ENCODE data around the gene PNMA6E. TPM values are rescaled to one million over a fixed set of nuclear protein-coding genes. Genes with fewer than 3 reads are reported as not detected.

PNMA6E gene
- total RNA-seq, 5 donors from 2014 or later (not counting 1 experiment from before 2014, with no cell fraction given), result not detected

- WGBS (ENCODE audit: insufficient coverage), result no CpG with 5 or more reads among the region's 3 CpGs
- Mint-ChIP-seq H3K4me1 (peaks cover 0 to 1% (median 0%) of the 10 kb centered on the region in 3 donors), H3K9me3 (no peaks in the 10 kb centered on the region), H3K27ac (no peak overlapping the region), H3K4me3 (no peak overlapping the region), H3K36me3 (no peaks in the 10 kb centered on the region), H3K27me3 (peaks cover 6 to 16% of the 10 kb centered on the region in 2 donors)
- DNase-seq (no peak), ATAC-seq (replicated peaks in 1 of 4) (no peak)
- ChIA-PET POLR2A (no interaction called here), CTCF (no interaction called here)
- Histone ChIP-seq H3K4me1 (ENCODE audit: control insufficient read depth in 1 of 2, extremely low read depth in 1 of 2, insufficient read depth in 2 of 2, low read length in 2 of 2) (no peaks in the 10 kb centered on the region), H3K9me3 (no peaks in the 10 kb centered on the region), H3K4me3 (ENCODE audit: control insufficient read depth in 1 of 2, extremely low read depth in 1 of 2, low read length in 1 of 2) (no peak overlapping the region), H3K27ac (ENCODE audit: low read length) (no peak overlapping the region), H3K27me3 (replicated peaks in 1 of 2; ENCODE audit: control insufficient read depth in 2 of 2, extremely low read depth in 1 of 2, insufficient read depth in 2 of 2, low read length in 1 of 2) (no peaks in the 10 kb centered on the region), H3K36me3 (ENCODE audit: control insufficient read depth in 2 of 2, extremely low read depth in 1 of 2, insufficient read depth in 1 of 2, low read length in 1 of 2) (no peaks in the 10 kb centered on the region)
Measured at GRCh38 chrX:153366119-153366518, 35.0 kb downstream of the PNMA6E start.

- DNase-seq (no peak), ATAC-seq (replicated peaks in 1 of 4) (no peak)
- Mint-ChIP-seq H3K27ac (no peak overlapping the region), H3K36me3 (no peaks in the 10 kb centered on the region), H3K27me3 (peaks cover 5 to 16% of the 10 kb centered on the region in 2 donors), H3K4me3 (no peak overlapping the region), H3K4me1 (peaks cover 0 to 1% (median 0%) of the 10 kb centered on the region in 3 donors), H3K9me3 (no peaks in the 10 kb centered on the region)
- ChIA-PET CTCF (interaction anchor here in 1 of 2 donors (0.5 kb wide), 1 partner anchor 1513 kb away, joined by 7 read pairs; no protein-coding TSS in a partner anchor), POLR2A (no interaction called here)
- Histone ChIP-seq H3K36me3 (ENCODE audit: control insufficient read depth in 2 of 2, extremely low read depth in 1 of 2, insufficient read depth in 1 of 2, low read length in 1 of 2) (no peaks in the 10 kb centered on the region), H3K4me3 (ENCODE audit: control insufficient read depth in 1 of 2, extremely low read depth in 1 of 2, low read length in 1 of 2) (no peak overlapping the region), H3K4me1 (ENCODE audit: control insufficient read depth in 1 of 2, extremely low read depth in 1 of 2, insufficient read depth in 2 of 2, low read length in 2 of 2) (no peaks in the 10 kb centered on the region), H3K27ac (ENCODE audit: low read length) (no peak overlapping the region), H3K9me3 (no peaks in the 10 kb centered on the region), H3K27me3 (replicated peaks in 1 of 2; ENCODE audit: control insufficient read depth in 2 of 2, extremely low read depth in 1 of 2, insufficient read depth in 2 of 2, low read length in 1 of 2) (no peaks in the 10 kb centered on the region)
- no CpG with 5 or more reads among the region's 4 CpGs for WGBS (ENCODE audit: insufficient coverage)
Measured at GRCh38 chrX:153365670-153366069, 35.5 kb downstream of the PNMA6E start.

GRCh38 chrX:153361781-153362397 lies 39.3 kb downstream of the PNMA6E start:
- WGBS (ENCODE audit: insufficient coverage), result no CpG with 5 or more reads among the region's 2 CpGs
- POLR2A ChIA-PET, result no interaction called here
- Mint-ChIP-seq H3K36me3 (no peaks in the 10 kb centered on the region), H3K27ac (no peak overlapping the region), H3K9me3 (peaks cover 0 to 5% (median 2%) of the 10 kb centered on the region in 3 donors), H3K4me3 (no peak overlapping the region), H3K4me1 (no peaks in the 10 kb centered on the region), H3K27me3 (peaks cover 0 to 7% of the 10 kb centered on the region in 2 donors)
- ATAC-seq (replicated peaks in 1 of 4) (no peak), DNase-seq (no peak)
- Histone ChIP-seq H3K36me3 (ENCODE audit: control insufficient read depth in 2 of 2, extremely low read depth in 1 of 2, insufficient read depth in 1 of 2, low read length in 1 of 2) (no peaks in the 10 kb centered on the region), H3K27me3 (replicated peaks in 1 of 2; ENCODE audit: control insufficient read depth in 2 of 2, extremely low read depth in 1 of 2, insufficient read depth in 2 of 2, low read length in 1 of 2) (no peaks in the 10 kb centered on the region), H3K27ac (ENCODE audit: low read length) (no peak overlapping the region), H3K4me1 (ENCODE audit: control insufficient read depth in 1 of 2, extremely low read depth in 1 of 2, insufficient read depth in 2 of 2, low read length in 2 of 2) (no peaks in the 10 kb centered on the region), H3K9me3 (no peaks in the 10 kb centered on the region), H3K4me3 (ENCODE audit: control insufficient read depth in 1 of 2, extremely low read depth in 1 of 2, low read length in 1 of 2) (no peak overlapping the region)
- CTCF ChIA-PET, result no interaction called here

DNA sequence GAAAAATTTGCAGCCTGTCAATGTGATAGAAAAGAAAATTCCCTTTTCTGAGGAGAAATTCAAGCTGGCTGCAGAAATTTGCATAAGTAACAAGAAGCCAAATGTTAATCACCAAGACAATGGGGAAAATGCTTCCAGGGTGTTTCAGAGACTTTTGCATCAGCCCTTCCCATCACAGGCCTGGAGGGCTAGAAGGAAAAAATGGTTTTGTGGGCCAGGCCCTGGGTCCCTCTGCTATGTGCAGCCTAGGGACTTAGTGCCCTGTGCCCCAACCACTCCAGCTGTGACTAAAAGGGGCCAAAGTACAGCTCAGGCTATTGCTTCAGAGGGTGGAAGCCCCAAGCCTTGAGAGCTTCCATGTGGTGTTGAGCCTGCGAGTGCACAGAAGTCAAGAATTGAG lies 43.3 kb downstream of the PNMA6E start:
- H3K27ac Mint-ChIP-seq, result no peak overlapping the region
- H3K4me3 Mint-ChIP-seq, result no peak overlapping the region
- H3K9me3 Mint-ChIP-seq, result peaks cover 0 to 5% (median 2%) of the 10 kb centered on the region in 3 donors
- ChIA-PET CTCF (no interaction called here), POLR2A (no interaction called here)
- H3K27me3 ChIP-seq (replicated peaks in 1 of 2; ENCODE audit: control insufficient read depth in 2 of 2, extremely low read depth in 1 of 2, insufficient read depth in 2 of 2, low read length in 1 of 2), result no peaks in the 10 kb centered on the region
- no peak for DNase-seq
- H3K4me1 ChIP-seq (ENCODE audit: control insufficient read depth in 1 of 2, extremely low read depth in 1 of 2, insufficient read depth in 2 of 2, low read length in 2 of 2), result no peaks in the 10 kb centered on the region
- no peaks in the 10 kb centered on the region for H3K36me3 ChIP-seq (ENCODE audit: control insufficient read depth in 2 of 2, extremely low read depth in 1 of 2, insufficient read depth in 1 of 2, low read length in 1 of 2)
- H3K4me3 ChIP-seq (ENCODE audit: control insufficient read depth in 1 of 2, extremely low read depth in 1 of 2, low read length in 1 of 2), result no peak overlapping the region
- no peak overlapping the region for H3K27ac ChIP-seq (ENCODE audit: low read length)
- no CpG with 5 or more reads among the region's 1 CpG for WGBS (ENCODE audit: insufficient coverage)
- H3K27me3 Mint-ChIP-seq, result peaks cover 0 to 13% of the 10 kb centered on the region in 2 donors
- no peaks in the 10 kb centered on the region for H3K4me1 Mint-ChIP-seq
- no peaks in the 10 kb centered on the region for H3K36me3 Mint-ChIP-seq
- ATAC-seq (replicated peaks in 1 of 4), result no peak
- no peaks in the 10 kb centered on the region for H3K9me3 ChIP-seq

DNA sequence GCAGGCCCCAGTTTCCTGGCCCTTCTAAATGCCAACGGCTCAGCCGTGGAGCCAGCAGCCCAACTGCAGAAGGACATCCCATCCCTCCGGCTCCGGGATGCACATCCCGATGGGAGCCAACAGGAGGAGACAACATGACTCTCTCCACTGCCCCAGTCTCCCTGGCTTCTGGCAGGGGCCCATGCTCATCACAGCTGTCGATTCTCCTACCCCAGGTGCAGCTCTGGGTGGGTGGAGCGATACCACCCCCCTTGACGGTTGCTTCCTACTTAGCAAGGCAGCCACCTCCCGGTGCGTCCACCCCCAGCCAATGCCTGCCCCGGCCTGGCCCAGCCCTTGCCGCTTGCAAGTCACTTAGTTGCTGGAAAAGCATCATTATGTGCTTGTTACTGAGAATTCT lies 47.7 kb downstream of the PNMA6E start:
- H3K4me1 Mint-ChIP-seq, result peaks cover 0 to 6% (median 0%) of the 10 kb centered on the region in 3 donors
- no peak overlapping the region for H3K27ac ChIP-seq (ENCODE audit: low read length)
- DNase-seq (no peak), ATAC-seq (replicated peaks in 1 of 4) (no peak)
- H3K9me3 ChIP-seq, result no peaks in the 10 kb centered on the region
- peaks cover 0 to 4% of the 10 kb centered on the region in 2 donors for H3K36me3 ChIP-seq (ENCODE audit: control insufficient read depth in 2 of 2, extremely low read depth in 1 of 2, insufficient read depth in 1 of 2, low read length in 1 of 2)
- ChIA-PET POLR2A (no interaction called here), CTCF (no interaction called here)
- H3K9me3 Mint-ChIP-seq, result peaks cover 0 to 5% (median 0%) of the 10 kb centered on the region in 3 donors
- peaks cover 0 to 14% of the 10 kb centered on the region in 2 donors for H3K27me3 Mint-ChIP-seq
- H3K4me3 ChIP-seq (ENCODE audit: control insufficient read depth in 1 of 2, extremely low read depth in 1 of 2, low read length in 1 of 2), result no peak overlapping the region
- WGBS (ENCODE audit: insufficient coverage), result 98% methylated on average over 6 of the region's 12 CpGs
- H3K27me3 ChIP-seq (replicated peaks in 1 of 2; ENCODE audit: control insufficient read depth in 2 of 2, extremely low read depth in 1 of 2, insufficient read depth in 2 of 2, low read length in 1 of 2), result no peaks in the 10 kb centered on the region
- peaks cover 8% of the 10 kb centered on the region for H3K36me3 Mint-ChIP-seq
- H3K4me1 ChIP-seq (ENCODE audit: control insufficient read depth in 1 of 2, extremely low read depth in 1 of 2, insufficient read depth in 2 of 2, low read length in 2 of 2), result no peaks in the 10 kb centered on the region
- H3K27ac Mint-ChIP-seq, result no peak overlapping the region
- H3K4me3 Mint-ChIP-seq, result no peak overlapping the region

DNA sequence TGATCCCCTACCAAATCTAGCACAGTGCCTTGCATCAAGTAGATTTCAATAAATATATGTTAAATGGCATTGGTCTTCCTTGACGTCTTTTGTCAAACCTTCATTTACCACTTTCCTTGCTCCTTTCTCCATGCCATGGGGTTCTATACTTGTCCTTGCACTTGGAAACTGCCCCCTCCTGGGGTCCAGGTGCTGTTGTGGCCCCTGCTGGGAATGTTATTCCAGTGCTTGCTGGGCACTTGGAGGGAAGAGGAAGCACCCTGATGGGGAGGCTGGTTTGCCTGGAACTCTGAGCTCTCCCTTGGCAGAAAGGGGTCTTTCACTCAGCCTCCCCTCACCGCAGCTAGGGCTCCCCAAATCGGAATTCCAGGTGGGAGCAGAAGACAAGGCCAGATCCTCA lies 48.3 kb downstream of the PNMA6E start:
- ChIA-PET POLR2A (no interaction called here), CTCF (no interaction called here)
- peaks cover 4 to 5% of the 10 kb centered on the region in 2 donors for H3K36me3 ChIP-seq (ENCODE audit: control insufficient read depth in 2 of 2, extremely low read depth in 1 of 2, insufficient read depth in 1 of 2, low read length in 1 of 2)
- no peak overlapping the region for H3K4me3 Mint-ChIP-seq
- WGBS (ENCODE audit: insufficient coverage), result no CpG with 5 or more reads among the region's 3 CpGs
- no peak overlapping the region for H3K4me3 ChIP-seq (ENCODE audit: control insufficient read depth in 1 of 2, extremely low read depth in 1 of 2, low read length in 1 of 2)
- H3K9me3 ChIP-seq, result no peaks in the 10 kb centered on the region
- peaks cover 0 to 5% (median 0%) of the 10 kb centered on the region in 3 donors for H3K9me3 Mint-ChIP-seq
- peaks cover 0 to 14% of the 10 kb centered on the region in 2 donors for H3K27me3 Mint-ChIP-seq
- no peak overlapping the region for H3K27ac Mint-ChIP-seq
- no peak for DNase-seq
- H3K4me1 ChIP-seq (ENCODE audit: control insufficient read depth in 1 of 2, extremely low read depth in 1 of 2, insufficient read depth in 2 of 2, low read length in 2 of 2), result no peaks in the 10 kb centered on the region
- no peaks in the 10 kb centered on the region for H3K27me3 ChIP-seq (replicated peaks in 1 of 2; ENCODE audit: control insufficient read depth in 2 of 2, extremely low read depth in 1 of 2, insufficient read depth in 2 of 2, low read length in 1 of 2)
- H3K4me1 Mint-ChIP-seq, result peaks cover 0 to 6% (median 0%) of the 10 kb centered on the region in 3 donors
- ATAC-seq (replicated peaks in 1 of 4), result no peak
- H3K36me3 Mint-ChIP-seq, result peaks cover 12% of the 10 kb centered on the region
- H3K27ac ChIP-seq (ENCODE audit: low read length), result no peak overlapping the region

All from T-cell (primary cell).